RWPE1 (cell line): ENCODE measurements around the gene GAP43.

Experiments used
- CTCF ChIA-PET: fragments of 350-600 bp; sonication (Branson Sonifier 250); formaldehyde crosslinking; extraction: SDS; loops from one replicate; lab custom pipeline; 2021; lab: Yijun Ruan, JAX
- POLR2A ChIA-PET: fragments of 400-600 bp; formaldehyde crosslinking; extraction: SDS; loops from one replicate; lab custom pipeline; 2020; ENCODE audit warnings: antibody characterized with exemption; ENCODE audit not compliant: low non-redundant PET; lab: Yijun Ruan, JAX
- DNase-seq: peaks from one replicate; pipeline ENCODE4 v3.0.0; 2012; ENCODE audit warnings: low spot score
- H3K27ac ChIP-seq: fragments of 450-650 bp; 2 replicates; pipeline ENCODE4 v1.5.1; 2017
- TF ChIP-seq, protein P1 (sequence below): fragments of 450-650 bp; conservative IDR thresholded peaks from 2 replicates; pipeline ENCODE4 v1.5.1; 2017; ENCODE audit warnings: low read depth, mild to moderate bottlenecking

GAP43 gene

DNA sequence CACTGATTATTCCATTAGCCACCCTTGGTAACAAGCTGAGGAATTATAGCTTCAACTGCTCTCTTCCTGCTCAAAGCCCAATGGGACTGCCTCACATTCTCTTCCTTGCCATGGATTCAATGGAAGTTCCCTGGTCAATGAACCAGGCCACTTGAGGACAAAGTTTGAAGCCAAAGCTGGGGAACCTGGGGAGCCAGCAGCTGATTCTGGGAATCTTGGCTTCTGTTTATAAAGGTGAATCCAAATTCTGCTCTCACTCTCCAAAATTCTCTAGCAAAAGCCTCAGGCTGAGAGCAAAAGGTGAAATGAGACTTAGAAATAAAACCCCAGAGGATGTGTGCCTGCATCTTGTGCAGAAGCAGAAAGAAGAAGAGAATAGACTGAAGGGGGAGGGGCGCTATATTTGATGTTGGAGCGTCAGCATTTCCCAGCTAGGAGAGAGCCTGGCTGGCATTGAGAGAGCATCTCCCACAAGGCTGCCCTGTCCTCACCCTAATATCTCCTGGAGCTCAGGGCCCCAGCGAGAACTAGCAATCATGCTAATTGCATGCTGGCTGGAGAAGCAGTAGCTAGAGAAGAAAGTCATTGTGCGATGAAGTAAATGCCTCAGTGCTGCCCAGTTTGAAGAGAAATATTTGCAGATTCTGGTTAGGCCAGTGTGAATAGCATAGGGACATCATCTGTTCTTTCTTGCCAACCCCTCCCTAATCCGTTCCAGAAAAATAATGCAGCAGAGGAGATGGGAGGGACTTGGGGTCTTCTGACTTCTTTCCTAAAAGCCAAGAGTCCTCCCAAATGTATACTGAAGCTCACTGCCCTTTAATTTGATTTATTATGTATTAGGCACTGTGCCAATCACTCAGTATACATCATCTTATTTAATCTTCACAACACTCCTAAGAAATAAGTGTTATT is 34.9 kb upstream of the GAP43 start:
- ChIA-PET POLR2A (no interaction called here), CTCF (no interaction called here)
- TF ChIP-seq, protein P1, sequence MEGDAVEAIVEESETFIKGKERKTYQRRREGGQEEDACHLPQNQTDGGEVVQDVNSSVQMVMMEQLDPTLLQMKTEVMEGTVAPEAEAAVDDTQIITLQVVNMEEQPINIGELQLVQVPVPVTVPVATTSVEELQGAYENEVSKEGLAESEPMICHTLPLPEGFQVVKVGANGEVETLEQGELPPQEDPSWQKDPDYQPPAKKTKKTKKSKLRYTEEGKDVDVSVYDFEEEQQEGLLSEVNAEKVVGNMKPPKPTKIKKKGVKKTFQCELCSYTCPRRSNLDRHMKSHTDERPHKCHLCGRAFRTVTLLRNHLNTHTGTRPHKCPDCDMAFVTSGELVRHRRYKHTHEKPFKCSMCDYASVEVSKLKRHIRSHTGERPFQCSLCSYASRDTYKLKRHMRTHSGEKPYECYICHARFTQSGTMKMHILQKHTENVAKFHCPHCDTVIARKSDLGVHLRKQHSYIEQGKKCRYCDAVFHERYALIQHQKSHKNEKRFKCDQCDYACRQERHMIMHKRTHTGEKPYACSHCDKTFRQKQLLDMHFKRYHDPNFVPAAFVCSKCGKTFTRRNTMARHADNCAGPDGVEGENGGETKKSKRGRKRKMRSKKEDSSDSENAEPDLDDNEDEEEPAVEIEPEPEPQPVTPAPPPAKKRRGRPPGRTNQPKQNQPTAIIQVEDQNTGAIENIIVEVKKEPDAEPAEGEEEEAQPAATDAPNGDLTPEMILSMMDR, result no peak
- no peak overlapping the region for H3K27ac ChIP-seq
- no peak for DNase-seq

DNA sequence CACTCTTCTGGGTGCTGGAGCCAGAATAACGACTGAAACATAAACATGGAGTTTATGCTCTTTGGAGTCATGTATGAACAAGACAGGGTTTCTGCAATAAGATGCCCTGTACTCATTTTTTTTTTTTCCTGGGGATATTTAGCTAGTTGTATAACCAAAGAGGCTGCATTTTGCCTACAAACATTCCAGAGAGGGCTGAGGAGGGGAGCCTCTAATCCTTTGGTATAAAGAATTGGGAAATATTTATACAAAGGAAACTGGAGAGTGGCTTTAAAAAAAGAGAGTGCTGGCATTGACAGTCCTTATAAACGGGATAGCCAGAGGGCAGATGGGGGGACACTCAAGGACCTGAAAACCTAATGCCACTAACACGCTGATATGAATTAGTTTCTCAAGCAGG is 32.4 kb upstream of the GAP43 start:
- H3K27ac ChIP-seq, result no peak overlapping the region
- TF ChIP-seq, protein P1, result no peak
- DNase-seq, result no peak
- ChIA-PET CTCF (no interaction called here), POLR2A (no interaction called here)

DNA sequence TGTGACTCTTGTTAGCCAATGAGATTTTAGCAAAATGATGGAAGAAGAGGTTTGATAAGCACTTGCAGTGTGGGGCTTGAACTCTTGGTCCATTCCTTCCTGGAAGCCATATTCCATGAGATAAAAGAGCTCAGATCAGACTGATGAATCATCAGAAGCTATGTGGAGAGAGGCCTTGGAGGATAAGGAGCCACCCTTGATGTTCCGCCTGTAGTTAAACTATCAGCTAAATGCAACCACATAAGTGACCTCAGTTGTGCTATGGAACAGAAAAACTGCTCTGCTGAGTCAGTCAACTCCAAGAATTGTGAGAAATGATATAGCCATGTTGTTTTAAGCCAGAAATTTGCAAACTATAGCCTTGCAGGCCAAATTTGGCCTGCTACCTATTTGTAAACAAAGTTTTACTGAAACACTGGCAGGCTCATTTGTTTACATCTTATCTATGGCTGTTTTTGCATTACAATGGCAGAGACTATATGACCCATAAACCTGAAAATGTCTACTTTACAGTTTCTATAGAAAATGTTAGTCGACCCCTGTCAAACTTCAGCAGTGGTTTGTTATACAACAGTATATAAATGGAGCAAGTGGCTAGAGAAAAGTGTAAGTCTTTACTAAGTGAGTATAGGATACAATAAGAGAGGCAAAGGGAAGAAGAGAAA is 27.6 kb upstream of the GAP43 start:
- DNase-seq, result no peak
- H3K27ac ChIP-seq, result no peak overlapping the region
- ChIA-PET CTCF (no interaction called here), POLR2A (no interaction called here)
- TF ChIP-seq, protein P1, result no peak

DNA sequence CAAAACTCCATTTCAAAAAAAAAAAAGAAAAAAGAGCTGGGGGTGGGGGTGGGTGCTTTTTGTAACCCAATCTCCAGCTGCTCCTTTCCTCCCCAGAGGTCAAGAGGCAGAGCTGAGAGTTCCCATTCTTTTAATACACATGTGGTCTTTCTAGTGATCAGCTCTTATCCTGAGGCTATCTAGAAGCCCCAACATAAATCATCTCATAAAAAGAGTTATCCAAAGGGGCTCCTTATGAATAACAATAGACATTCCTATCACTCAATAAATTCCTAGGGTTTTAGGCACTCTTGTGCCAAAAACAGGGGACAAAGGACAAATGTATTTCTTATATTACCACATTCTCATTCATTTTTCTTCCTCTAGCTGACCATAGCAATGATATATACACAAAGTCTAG is 25.1 kb upstream of the GAP43 start:
- TF ChIP-seq, protein P1, result no peak
- no peak for DNase-seq
- ChIA-PET CTCF (interaction anchor here (0.6 kb wide), 1 partner anchor 15 kb away, joined by 3 read pairs; no protein-coding TSS in a partner anchor), POLR2A (no interaction called here)
- H3K27ac ChIP-seq, result no peak overlapping the region

DNA sequence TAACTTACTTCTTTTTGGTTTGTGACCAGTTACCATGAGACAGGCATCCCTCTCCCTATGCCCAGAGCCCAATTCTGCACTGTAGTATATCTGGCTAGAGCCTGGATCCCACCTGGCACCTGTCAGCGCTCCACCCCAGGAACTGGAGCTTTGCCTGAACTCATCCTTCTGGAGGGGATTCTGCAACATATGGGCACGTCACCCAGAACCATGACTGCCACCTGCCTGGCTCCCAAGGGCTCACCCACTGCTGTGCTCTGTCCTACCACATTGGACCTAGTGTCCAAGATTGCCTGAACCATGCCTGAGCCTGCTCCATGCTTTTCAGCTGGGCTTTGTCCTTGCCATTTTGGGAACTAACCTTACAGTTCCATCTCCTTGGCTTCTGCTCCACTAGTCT is 21.1 kb upstream of the GAP43 start:
- ChIA-PET CTCF (no interaction called here), POLR2A (no interaction called here)
- DNase-seq, result no peak
- H3K27ac ChIP-seq, result no peak overlapping the region
- TF ChIP-seq, protein P1, result no peak

DNA sequence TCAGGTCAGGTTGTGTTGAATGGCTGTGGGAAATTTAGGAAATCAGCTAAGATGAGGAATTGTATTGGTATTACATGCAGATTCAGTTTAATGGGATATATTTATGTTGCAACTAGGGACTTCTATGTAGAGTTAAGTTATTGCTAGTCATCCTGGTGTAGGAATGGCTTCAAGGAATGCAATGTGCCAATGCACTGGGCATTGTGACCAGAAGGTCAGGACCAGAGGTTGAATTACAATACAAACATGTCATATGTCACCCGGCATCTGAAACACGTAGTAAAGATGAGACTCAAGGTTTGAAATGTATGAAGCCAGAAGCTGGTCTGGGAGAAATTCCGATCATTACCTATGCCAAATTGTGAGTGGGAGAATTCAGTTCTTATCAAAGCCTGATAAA is 11.7 kb upstream of the GAP43 start:
- TF ChIP-seq, protein P1, result no peak
- ChIA-PET POLR2A (no interaction called here), CTCF (interaction anchor here (0.6 kb wide), 1 partner anchor 132 kb away, joined by 3 read pairs; no protein-coding TSS in a partner anchor)
- no peak overlapping the region for H3K27ac ChIP-seq
- no peak for DNase-seq
